ENCODE data around the gene TTC7B. TPM values are rescaled to one million over a fixed set of nuclear protein-coding genes. Genes with fewer than 3 reads are reported as not detected.

TTC7B gene
- total and polyA plus RNA-seq, 2 of the 8 experiments (the other 6 are each of a cell fraction or from before 2014, with no cell fraction given): 23.7 to 34.0 TPM

DNA sequence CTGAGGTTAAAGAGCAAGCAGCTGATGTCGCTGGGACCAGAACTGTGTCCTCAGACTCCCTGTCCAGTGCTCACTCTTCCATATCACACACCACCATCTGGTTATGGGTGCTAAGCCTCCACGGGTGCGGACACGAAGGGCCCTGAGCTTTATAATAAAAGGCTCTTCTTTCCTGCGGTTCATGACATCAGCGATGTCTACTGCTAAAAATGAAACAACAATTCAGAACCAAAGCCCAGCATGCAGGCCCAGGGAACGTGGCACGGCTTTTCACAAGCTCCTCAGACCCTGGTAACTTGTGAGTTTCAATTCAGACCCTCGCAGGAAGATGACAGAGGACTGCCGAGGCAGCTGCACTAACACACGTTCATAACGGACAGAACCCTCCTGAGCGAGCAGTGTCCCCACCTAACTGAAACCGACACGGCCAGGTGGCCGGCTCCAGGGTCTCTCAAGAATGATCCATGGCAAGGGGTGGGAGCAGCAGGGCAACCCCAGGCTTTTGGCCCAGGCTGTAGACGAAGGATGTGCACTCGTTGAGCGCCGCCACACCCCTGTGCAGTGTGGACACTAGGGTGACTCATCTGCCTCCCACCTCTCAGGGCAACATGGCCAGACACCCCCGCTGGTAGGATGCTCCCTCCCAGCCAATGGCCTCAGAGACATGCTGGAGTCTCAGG is 239.1 kb downstream of the TTC7B start (continued):
- TF ChIP-seq SUZ12 (IDR thresholded peaks at IDR 0.05; ENCODE audit: low read length) (no peak), CREB1 (IDR thresholded peaks at IDR 0.05) (no peak), SP1 (IDR thresholded peaks at IDR 0.05; ENCODE audit: low read depth, low read length) (no peak), KDM5A (IDR thresholded peaks at IDR 0.05; ENCODE audit: low read length) (no peak), CHD7 (IDR thresholded peaks at IDR 0.05; ENCODE audit: insufficient replicate concordance, low read length) (no peak), NANOG (IDR thresholded peaks at IDR 0.05; ENCODE audit: insufficient read depth, low read depth, low read length, poor library complexity, severe bottlenecking) (no peak), CHD2 (IDR thresholded peaks at IDR 0.05; ENCODE audit: low read length) (no peak), MAFK (IDR thresholded peaks at IDR 0.05; ENCODE audit: low read depth, low read length) (no peak), JUND (IDR thresholded peaks at IDR 0.05; ENCODE audit: low read length) (no peak), POLR2A (IDR thresholded peaks at IDR 0.05; ENCODE audit: control extremely low read depth in 1 of 2, low read depth in 2 of 2, low read length in 2 of 2) (no peak)
